K562 (cell line): ENCODE measurements around the gene NEDD4L. TPM values are rescaled to one million over a fixed set of nuclear protein-coding genes. Genes with fewer than 3 reads are reported as not detected.

Source experiments
- ATF7 ChIP-seq: fragments of 450-650 bp; IDR thresholded peaks from 2 replicates; pipeline ENCODE4 v1.7.1; 2014; ENCODE audit warnings: mild to moderate bottlenecking, moderate library complexity
- CBX3 ChIP-seq, 2 experiments: IDR thresholded peaks; 1 replicate in 1 of 2; 2 replicates in 1 of 2; pipeline ENCODE4 v1.6.1; 2012; ENCODE audit warnings: inconsistent platforms in 2 of 2, low read length in 2 of 2, borderline replicate concordance in 1 of 2, control low read depth in 1 of 2
- EP400 ChIP-seq: fragments of 450-650 bp; IDR thresholded peaks from 2 replicates; pipeline ENCODE4 v1.6.1; 2017; ENCODE audit warnings: antibody characterized with exemption, mild to moderate bottlenecking, moderate library complexity
- ETV5 ChIP-seq: sonication (generic); formaldehyde crosslinking; IDR thresholded peaks from 2 replicates; pipeline ENCODE4 v1.4.0; 2020; ENCODE audit warnings: low read depth, mild to moderate bottlenecking, missing genetic modification reagents
- FOSL1 ChIP-seq: fragments of 200-800 bp; sonication (Bioruptor generic); conservative IDR thresholded peaks from 2 replicates; pipeline ENCODE4 v1.6.1; 2016; ENCODE audit warnings: missing genetic modification characterization, missing compliant biosample characterization
- FOXK2 ChIP-seq, 2 experiments: fragments of 450-650 bp; IDR thresholded peaks in 1 of 2; conservative IDR thresholded peaks in 1 of 2; 2 replicates each; pipeline ENCODE4 v1.6.1; 2016; ENCODE audit warnings: low read depth in 2 of 2, mild to moderate bottlenecking in 1 of 2
- HMGN3 ChIP-seq: IDR thresholded peaks from 2 replicates; pipeline ENCODE4 v1.6.1; 2011; ENCODE audit warnings: borderline replicate concordance, low read depth, mild to moderate bottlenecking, mixed read lengths, low read length; ENCODE audit not compliant: insufficient read length; ENCODE audit errors: extremely low read depth
- JUND ChIP-seq, 2 experiments: IDR thresholded peaks; 2 replicates in 1 of 2; 3 replicates in 1 of 2; pipeline ENCODE4 v1.6.1; 2011; ENCODE audit warnings: borderline replicate concordance in 2 of 2, low read depth in 2 of 2, low read length in 2 of 2, improper control_type of control experiment in 1 of 2, missing biosample characterization in 1 of 2, missing genetic modification characterization in 1 of 2, missing genetic modification reagents in 1 of 2
- L3MBTL2 ChIP-seq: fragments of 450-650 bp; IDR thresholded peaks from 2 replicates; pipeline ENCODE4 v1.6.1; 2016; ENCODE audit warnings: mild to moderate bottlenecking, moderate library complexity
- MTF1 ChIP-seq: fragments of 250-450 bp; sonication (Bioruptor Pico); IDR thresholded peaks from 2 replicates; pipeline ENCODE4 v1.9.0; 2021; ENCODE audit warnings: moderate library complexity, mild to moderate bottlenecking, inconsistent platforms, borderline replicate concordance
- NCOA1 ChIP-seq: fragments of 450-650 bp; IDR thresholded peaks from 2 replicates; pipeline ENCODE4 v1.6.1; 2016; ENCODE audit warnings: low read depth
- NFRKB ChIP-seq: fragments of 450-650 bp; IDR thresholded peaks from 2 replicates; pipeline ENCODE4 v1.6.1; 2016; ENCODE audit warnings: low read depth
- POLR2H ChIP-seq: IDR thresholded peaks from 2 replicates; pipeline ENCODE4 v1.6.1; 2016; ENCODE audit warnings: missing genetic modification characterization, low read depth, mild to moderate bottlenecking, control low read depth, missing compliant biosample characterization, moderate library complexity
- PRMT5 ChIP-seq: sonication (generic); formaldehyde crosslinking; IDR thresholded peaks from 2 replicates; pipeline ENCODE4 v1.5.0; 2020; ENCODE audit warnings: missing genetic modification reagents
- ZNF217 ChIP-seq: sonication (generic); formaldehyde crosslinking; IDR thresholded peaks from 2 replicates; pipeline ENCODE4 v1.8.0; 2022; ENCODE audit warnings: mild to moderate bottlenecking, missing genetic modification reagents
- ZNF282 ChIP-seq: sonication (generic); formaldehyde crosslinking; IDR thresholded peaks from 2 replicates; pipeline ENCODE4 v1.8.1; 2023; ENCODE audit warnings: missing genetic modification reagents
- ZNF445 ChIP-seq: fragments of 250-450 bp; sonication (Bioruptor Pico); IDR thresholded peaks from 2 replicates; pipeline ENCODE4 v1.4.0; 2020; ENCODE audit warnings: low read depth, mild to moderate bottlenecking, moderate library complexity
- ZNF699 ChIP-seq: fragments of 250-450 bp; sonication (Bioruptor Pico); IDR thresholded peaks from 2 replicates; pipeline ENCODE4 v1.8.0; 2021; ENCODE audit warnings: mild to moderate bottlenecking, moderate library complexity; ENCODE audit not compliant: insufficient replicate concordance
- ZNF79 ChIP-seq: fragments of 250-450 bp; sonication (Bioruptor Pico); IDR thresholded peaks from 2 replicates; pipeline ENCODE4 v1.4.0; 2020; ENCODE audit warnings: low read depth, mild to moderate bottlenecking, moderate library complexity
- polyA plus RNA-seq, 8 experiments: library from polyadenylated mRNA; depleted of rRNA in 4 of 8; stranded (reverse) in 5 of 8; unstranded in 3 of 8; fragments of >200 nt; fragmentation: Nextera tagmentation in 2 of 8; fragmentation: Illumina TruSeq in 1 of 8; extraction: Ambion mirVana in 2 of 8; extraction: Trizol in 1 of 8; gene quantifications; 2 replicates each; pipeline versions ENCODE4 v1.2.1 to v1.2.3, GENCODE V29; 2011 to 2014; ENCODE audit warnings: inconsistent platforms in 1 of 8, missing spikeins in 1 of 8
- total RNA-seq, 7 experiments: library from RNA; depleted of rRNA in 6 of 7; stranded (reverse); fragments of >200 nt in 6 of 7; fragmentation: Illumina TruSeq in 2 of 7; extraction: Trizol in 2 of 7; gene quantifications; 2 replicates each; pipeline versions ENCODE4 v1.2.1 to v1.2.3, GENCODE V29; 2011 to 2021; ENCODE audit warnings: low replicate concordance in 1 of 7
- TF ChIP-seq, protein P1 (sequence below), 2 experiments: IDR thresholded peaks in 1 of 2; conservative IDR thresholded peaks in 1 of 2; 2 replicates each; pipeline ENCODE4 v1.6.1; 2016; ENCODE audit warnings: low read depth in 2 of 2, mild to moderate bottlenecking in 1 of 2, missing compliant biosample characterization in 1 of 2, missing genetic modification characterization in 1 of 2, moderate library complexity in 1 of 2
- TF ChIP-seq, protein P2 (sequence below): fragments of 250-450 bp; sonication (Bioruptor Pico); IDR thresholded peaks from 2 replicates; pipeline ENCODE4 v1.4.0; 2020; ENCODE audit warnings: mild to moderate bottlenecking
- TF ChIP-seq, protein P3 (sequence below): fragments of 250-450 bp; sonication (Bioruptor Pico); IDR thresholded peaks from 2 replicates; pipeline ENCODE4 v1.8.0; 2022; ENCODE audit warnings: moderate library complexity, mild to moderate bottlenecking, inconsistent platforms
- TF ChIP-seq, protein P4 (sequence below): fragments of 250-450 bp; sonication (Bioruptor Pico); IDR thresholded peaks from 2 replicates; pipeline ENCODE4 v1.9.0; 2021; ENCODE audit warnings: mild to moderate bottlenecking

Gene NEDD4L
- total and polyA plus RNA-seq, 9 of the 15 experiments (the other 6 are each of a cell fraction or from before 2014, with no cell fraction given), result 8.1 to 33.4 (median 19.9) TPM

DNA sequence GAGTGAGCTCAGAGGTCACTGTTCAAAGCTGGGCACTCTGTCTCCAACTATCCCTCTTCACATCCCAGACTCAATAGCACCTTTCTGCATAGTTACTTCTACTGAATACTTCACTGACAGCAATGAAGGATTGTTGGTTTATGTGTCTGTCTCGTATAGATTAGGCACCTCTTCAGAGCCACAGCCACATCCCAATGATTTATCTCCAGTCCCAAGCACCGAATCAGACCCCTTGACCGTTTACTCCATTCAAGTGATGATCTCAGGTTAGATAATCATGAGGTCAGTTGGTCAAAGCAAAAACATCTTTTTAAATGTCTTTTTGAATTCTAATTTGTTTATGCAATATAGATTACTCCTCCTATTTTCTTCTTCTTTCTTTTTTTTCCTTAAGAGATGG, 14.7 kb downstream of the NEDD4L start (continued):
- TF ChIP-seq, protein P1, sequence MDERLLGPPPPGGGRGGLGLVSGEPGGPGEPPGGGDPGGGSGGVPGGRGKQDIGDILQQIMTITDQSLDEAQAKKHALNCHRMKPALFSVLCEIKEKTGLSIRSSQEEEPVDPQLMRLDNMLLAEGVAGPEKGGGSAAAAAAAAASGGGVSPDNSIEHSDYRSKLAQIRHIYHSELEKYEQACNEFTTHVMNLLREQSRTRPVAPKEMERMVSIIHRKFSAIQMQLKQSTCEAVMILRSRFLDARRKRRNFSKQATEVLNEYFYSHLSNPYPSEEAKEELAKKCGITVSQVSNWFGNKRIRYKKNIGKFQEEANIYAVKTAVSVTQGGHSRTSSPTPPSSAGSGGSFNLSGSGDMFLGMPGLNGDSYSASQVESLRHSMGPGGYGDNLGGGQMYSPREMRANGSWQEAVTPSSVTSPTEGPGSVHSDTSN (CRISPR knock-in tag; IDR thresholded peaks at IDR 0.05; ENCODE audit: low read depth), result no peak
- TF ChIP-seq, protein P1 (tag; conservative IDR thresholded peaks at IDR 0.05; ENCODE audit: low read depth), result peak; percentile 87
- TF ChIP-seq ZNF79 (CRISPR knock-in tag), result no peak
- no peak for TF ChIP-seq ZNF699 (CRISPR knock-in tag)
- TF ChIP-seq L3MBTL2, result no peak
- TF ChIP-seq CBX3 (IDR thresholded peaks at IDR 0.05; ENCODE audit: borderline replicate concordance in 1 of 2, low read length in 2 of 2), result no peak
- 0 out of 2 replicates have a peak, but pooled peaks have one; percentile 14 for TF ChIP-seq EP400
- TF ChIP-seq, protein P2, sequence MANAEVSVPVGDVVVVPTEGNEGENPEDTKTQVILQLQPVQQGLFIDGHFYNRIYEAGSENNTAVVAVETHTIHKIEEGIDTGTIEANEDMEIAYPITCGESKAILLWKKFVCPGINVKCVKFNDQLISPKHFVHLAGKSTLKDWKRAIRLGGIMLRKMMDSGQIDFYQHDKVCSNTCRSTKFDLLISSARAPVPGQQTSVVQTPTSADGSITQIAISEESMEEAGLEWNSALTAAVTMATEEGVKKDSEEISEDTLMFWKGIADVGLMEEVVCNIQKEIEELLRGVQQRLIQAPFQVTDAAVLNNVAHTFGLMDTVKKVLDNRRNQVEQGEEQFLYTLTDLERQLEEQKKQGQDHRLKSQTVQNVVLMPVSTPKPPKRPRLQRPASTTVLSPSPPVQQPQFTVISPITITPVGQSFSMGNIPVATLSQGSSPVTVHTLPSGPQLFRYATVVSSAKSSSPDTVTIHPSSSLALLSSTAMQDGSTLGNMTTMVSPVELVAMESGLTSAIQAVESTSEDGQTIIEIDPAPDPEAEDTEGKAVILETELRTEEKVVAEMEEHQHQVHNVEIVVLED (CRISPR knock-in tag), result no peak
- no peak for TF ChIP-seq ZNF282 (CRISPR knock-in tag)
- peak; percentile 92 for TF ChIP-seq FOSL1 (tag)
- TF ChIP-seq POLR2H, result no peak
- TF ChIP-seq, protein P3, sequence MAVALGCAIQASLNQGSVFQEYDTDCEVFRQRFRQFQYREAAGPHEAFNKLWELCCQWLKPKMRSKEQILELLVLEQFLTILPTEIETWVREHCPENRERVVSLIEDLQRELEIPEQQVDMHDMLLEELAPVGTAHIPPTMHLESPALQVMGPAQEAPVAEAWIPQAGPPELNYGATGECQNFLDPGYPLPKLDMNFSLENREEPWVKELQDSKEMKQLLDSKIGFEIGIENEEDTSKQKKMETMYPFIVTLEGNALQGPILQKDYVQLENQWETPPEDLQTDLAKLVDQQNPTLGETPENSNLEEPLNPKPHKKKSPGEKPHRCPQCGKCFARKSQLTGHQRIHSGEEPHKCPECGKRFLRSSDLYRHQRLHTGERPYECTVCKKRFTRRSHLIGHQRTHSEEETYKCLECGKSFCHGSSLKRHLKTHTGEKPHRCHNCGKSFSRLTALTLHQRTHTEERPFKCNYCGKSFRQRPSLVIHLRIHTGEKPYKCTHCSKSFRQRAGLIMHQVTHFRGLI (CRISPR knock-in tag), result no peak
- TF ChIP-seq FOXK2 (conservative IDR thresholded peaks at IDR 0.05 in 1 of 2, IDR thresholded peaks at IDR 0.05 in 1 of 2; ENCODE audit: low read depth in 2 of 2), result peak; percentile 47 to 60; a peak in 2 of 4 replicates
- peak; percentile 81 for TF ChIP-seq JUND (IDR thresholded peaks at IDR 0.05; ENCODE audit: borderline replicate concordance, low read depth, low read length)
- TF ChIP-seq JUND (tag; IDR thresholded peaks at IDR 0.05; ENCODE audit: borderline replicate concordance, low read depth, low read length), result peak; percentile 81; the same call in 2 of the 3 replicates
- no peak for TF ChIP-seq NFRKB
- TF ChIP-seq PRMT5 (CRISPR knock-in tag), result no peak
- no peak for TF ChIP-seq HMGN3
- TF ChIP-seq, protein P4, sequence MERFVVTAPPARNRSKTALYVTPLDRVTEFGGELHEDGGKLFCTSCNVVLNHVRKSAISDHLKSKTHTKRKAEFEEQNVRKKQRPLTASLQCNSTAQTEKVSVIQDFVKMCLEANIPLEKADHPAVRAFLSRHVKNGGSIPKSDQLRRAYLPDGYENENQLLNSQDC (CRISPR knock-in tag), result no peak
- TF ChIP-seq ETV5 (CRISPR knock-in tag), result no peak
- TF ChIP-seq MTF1 (CRISPR knock-in tag), result no peak
- 0 out of 2 replicates have a peak, but pooled peaks have one; percentile 37 for TF ChIP-seq NCOA1
- no peak for TF ChIP-seq ZNF217
- peak; percentile 73 for TF ChIP-seq ATF7
- no peak for TF ChIP-seq ZNF445 (CRISPR knock-in tag)
